Caki2 (cell line): ENCODE measurements around the gene BRAT1. TPM values are rescaled to one million over a fixed set of nuclear protein-coding genes. Genes with fewer than 3 reads are reported as not detected.
A peak's percentile ranks its signal among the peaks of the same experiment; 100 is the strongest.

Experiments used
- DNase-seq: peaks from one replicate; pipeline ENCODE4 v3.0.0-alpha.2; 2015; ENCODE audit warnings: low read depth
- in situ Hi-C: cut with HindIII; loops from 2 replicates; pipeline ENCODE4 v1.10.0; 2016; ENCODE audit warnings: low sequenced_read_pairs, low pct_unique_long_range_greater_than_20kb, mixed read lengths
- total RNA-seq: library from RNA; depleted of rRNA; stranded (reverse); fragments of >200 nt; shearing (Covaris generic); gene quantifications from 2 replicates; pipeline ENCODE4 v1.2.3, GENCODE V29; 2014; ENCODE audit warnings: low replicate concordance

BRAT1 gene
- total RNA-seq, 1 experiment from 2014 or later = 60.7 TPM

GRCh38 chr7:2529161-2530070, 25.9 kb downstream of the BRAT1 start:
- peak; percentile 69 for DNase-seq
- in situ Hi-C loops = no loop called here

GRCh38 chr7:2528481-2529095, 26.7 kb downstream of the BRAT1 start:
- DNase-seq = no peak
- in situ Hi-C loops = no loop called here

- in situ Hi-C loops = no loop called here
Observed at GRCh38 chr7:2527505-2528467, 27.5 kb downstream of the BRAT1 start.

GRCh38 chr7:2526659-2527504, 28.4 kb downstream of the BRAT1 start:
- in situ Hi-C loops = no loop called here
- DNase-seq = no peak

More at GRCh38 chr7:2527505-2528467, 27.5 kb downstream of the BRAT1 start:
- peak; percentile 83 for DNase-seq

GRCh38 chr7:2525658-2526630, 29.4 kb downstream of the BRAT1 start:
- DNase-seq = no peak
- in situ Hi-C loops = no loop called here

GRCh38 chr7:2524808-2525657, 30.3 kb downstream of the BRAT1 start:
- in situ Hi-C loops = no loop called here
- no peak for DNase-seq

- in situ Hi-C loops = no loop called here
- DNase-seq = peak; percentile 76
Observed at GRCh38 chr7:2523941-2524807, 31.1 kb downstream of the BRAT1 start.

- in situ Hi-C loops = no loop called here
- peak; percentile 45 for DNase-seq
Observed at GRCh38 chr7:2523461-2523936, 31.8 kb downstream of the BRAT1 start.

- peak; percentile 54 for DNase-seq
- in situ Hi-C loops = no loop called here
Observed at GRCh38 chr7:2522780-2523433, 32.4 kb downstream of the BRAT1 start.

- peak; percentile 39 for DNase-seq
- in situ Hi-C loops = no loop called here
Observed at GRCh38 chr7:2521952-2522591, 33.3 kb downstream of the BRAT1 start.

- DNase-seq = no peak
- in situ Hi-C loops = no loop called here
Observed at GRCh38 chr7:2521341-2521745, 34.0 kb downstream of the BRAT1 start.

- in situ Hi-C loops = no loop called here
- no peak for DNase-seq
Observed at GRCh38 chr7:2520761-2521290, 34.5 kb downstream of the BRAT1 start.

GRCh38 chr7:2520131-2520760, 35.1 kb downstream of the BRAT1 start:
- in situ Hi-C loops = no loop called here
- peak; percentile 42 for DNase-seq
